ENCODE results near the gene ZNF600. TPM values are rescaled to one million over a fixed set of nuclear protein-coding genes. Genes with fewer than 3 reads are reported as not detected.
"Not testable (repeated sequence)": the region's sequence is repeated elsewhere in the genome, so short reads cannot be mapped to it uniquely, and the experiment has no call there.

The ZNF600 gene
- total RNA-seq, 1 experiment from 2014 or later: 7.9 TPM

GRCh38 chr19:52823676-52824075, 37.1 kb upstream of the ZNF600 start:
- no peak overlapping the region for H3K27ac Mint-ChIP-seq (ENCODE audit: low read depth, unreplicated experiment)

GRCh38 chr19:52821204-52821960, 34.8 kb upstream of the ZNF600 start, which contains the start of gene ZNF28:
Gene ZNF28, minus strand, starts transcription at chr19:52821633. Its CDS starts 3,675 bp downstream, at chr19:52817958.
- BruUV-seq (replicated peaks): TSS peak; percentile 70
- intact Hi-C loops (cut with micrococcal nuclease): loop anchor here (5.0 kb wide), 1 partner anchor 36 kb away; the partner anchor contains the start of gene ZNF468
- Mint-ChIP-seq H3K36me3 (ENCODE audit: insufficient read depth, unreplicated experiment) (peaks cover 27% of the 10 kb centered on the region), H3K4me3 (ENCODE audit: unreplicated experiment) (peak within 1 kb of the TSS; percentile 85), H3K27ac (ENCODE audit: low read depth, unreplicated experiment) (peak within 1 kb of the TSS; percentile 50)
- DNase-seq (ENCODE audit: unreplicated experiment): peak; percentile 43
- H3K4me1 Mint-ChIP-seq (ENCODE audit: insufficient read depth, unreplicated experiment); CTCF ChIA-PET; H3K27me3 Mint-ChIP-seq (ENCODE audit: insufficient read depth, unreplicated experiment); H3K9me3 Mint-ChIP-seq (ENCODE audit: unreplicated experiment): not testable (repeated sequence)
- POLR2A ChIA-PET: interaction anchor here (0.6 to 1.0 kb wide), 4 partner anchors 35 to 1316 kb away, joined by 3 to 4 read pairs (median 3); no protein-coding TSS in a partner anchor

More at GRCh38 chr19:52823676-52824075, 37.1 kb upstream of the ZNF600 start:
- no peak overlapping the region for H3K4me3 Mint-ChIP-seq (ENCODE audit: unreplicated experiment)
- H3K27me3 Mint-ChIP-seq (ENCODE audit: insufficient read depth, unreplicated experiment): no peaks in the 10 kb centered on the region
- no peak for TF ChIP-seq CTCF (IDR thresholded peaks at IDR 0.05; ENCODE audit: unreplicated experiment)
- no peaks in the 10 kb centered on the region for H3K9me3 Mint-ChIP-seq (ENCODE audit: unreplicated experiment)
- no TSS peak for BruUV-seq (replicated peaks)
- H3K4me1 Mint-ChIP-seq (ENCODE audit: insufficient read depth, unreplicated experiment): peaks cover 9% of the 10 kb centered on the region
- ChIA-PET CTCF (no interaction called here), POLR2A (no interaction called here)
- peaks cover 10% of the 10 kb centered on the region for H3K36me3 Mint-ChIP-seq (ENCODE audit: insufficient read depth, unreplicated experiment)
- DNase-seq (ENCODE audit: unreplicated experiment): no peak
- intact Hi-C loops (cut with micrococcal nuclease): loop anchor here (5.0 kb wide), 1 partner anchor 34 kb away; the partner anchor contains the start of gene ZNF468

- intact Hi-C loops (cut with micrococcal nuclease): loop anchor here (5.0 kb wide), 1 partner anchor 37 kb away; the partner anchor contains the start of gene ZNF468
- H3K27me3 Mint-ChIP-seq (ENCODE audit: insufficient read depth, unreplicated experiment); H3K9me3 Mint-ChIP-seq (ENCODE audit: unreplicated experiment); BruUV-seq (replicated peaks); H3K4me1 Mint-ChIP-seq (ENCODE audit: insufficient read depth, unreplicated experiment): not testable (repeated sequence)
- H3K27ac Mint-ChIP-seq (ENCODE audit: low read depth, unreplicated experiment): peak overlapping the region; percentile 50
- POLR2A ChIA-PET: interaction anchor here (0.7 to 1.0 kb wide), 2 partner anchors 36 to 132 kb away, joined by 3 to 4 read pairs; no protein-coding TSS in a partner anchor
- CTCF ChIA-PET: interaction anchor here (0.7 kb wide), 1 partner anchor 501 kb away, joined by 3 read pairs; no protein-coding TSS in a partner anchor
- peak; percentile 21 for DNase-seq (ENCODE audit: unreplicated experiment)
- H3K4me3 Mint-ChIP-seq (ENCODE audit: unreplicated experiment): peak overlapping the region; percentile 85
- H3K36me3 Mint-ChIP-seq (ENCODE audit: insufficient read depth, unreplicated experiment): peaks cover 33% of the 10 kb centered on the region
Observed at GRCh38 chr19:52820472-52821203, 34.0 kb upstream of the ZNF600 start.

- intact Hi-C loops (cut with micrococcal nuclease): no loop called here
- Mint-ChIP-seq H3K4me1 (ENCODE audit: insufficient read depth, unreplicated experiment) (no peaks in the 10 kb centered on the region), H3K9me3 (ENCODE audit: unreplicated experiment) (peaks cover under 1% of the 10 kb centered on the region), H3K27me3 (ENCODE audit: insufficient read depth, unreplicated experiment) (no peaks in the 10 kb centered on the region), H3K27ac (ENCODE audit: low read depth, unreplicated experiment) (no peak overlapping the region), H3K4me3 (ENCODE audit: unreplicated experiment) (no peak overlapping the region), H3K36me3 (ENCODE audit: insufficient read depth, unreplicated experiment) (peaks cover 29% of the 10 kb centered on the region)
- DNase-seq (ENCODE audit: unreplicated experiment): no peak
- ChIA-PET CTCF (no interaction called here), POLR2A (no interaction called here)
- no peak for TF ChIP-seq CTCF (IDR thresholded peaks at IDR 0.05; ENCODE audit: unreplicated experiment)
- no TSS peak for BruUV-seq (replicated peaks)
Observed at GRCh38 chr19:52809801-52810200, 23.2 kb upstream of the ZNF600 start.

GRCh38 chr19:52799950-52800640, 13.5 kb upstream of the ZNF600 start:
- Mint-ChIP-seq H3K36me3 (ENCODE audit: insufficient read depth, unreplicated experiment) (peaks cover 57% of the 10 kb centered on the region), H3K9me3 (ENCODE audit: unreplicated experiment) (peaks cover 36% of the 10 kb centered on the region)
- BruUV-seq (replicated peaks); CTCF ChIA-PET; POLR2A ChIA-PET; H3K27ac Mint-ChIP-seq (ENCODE audit: low read depth, unreplicated experiment); H3K4me3 Mint-ChIP-seq (ENCODE audit: unreplicated experiment); H3K27me3 Mint-ChIP-seq (ENCODE audit: insufficient read depth, unreplicated experiment); H3K4me1 Mint-ChIP-seq (ENCODE audit: insufficient read depth, unreplicated experiment); intact Hi-C loops (cut with micrococcal nuclease); DNase-seq (ENCODE audit: unreplicated experiment): not testable (repeated sequence)

Data from MCF 10A (cell line).